HepG2 (cell line): ENCODE data around the gene ABCA2. TPM values are rescaled to one million over a fixed set of nuclear protein-coding genes. Genes with fewer than 3 reads are reported as not detected.
A peak's percentile ranks its signal among the peaks of the same experiment; 100 is the strongest.

Experiments
- AKAP8 ChIP-seq: sonication (generic); formaldehyde crosslinking; IDR thresholded peaks from 2 replicates; pipeline ENCODE4 v1.5.1; 2020; ENCODE audit warnings: mild to moderate bottlenecking, missing genetic modification reagents
- DDIT3 ChIP-seq: sonication (generic); formaldehyde crosslinking; IDR thresholded peaks from 2 replicates; pipeline ENCODE4 v1.4.0; 2020; ENCODE audit warnings: mild to moderate bottlenecking, missing genetic modification reagents
- EED ChIP-seq: sonication (generic); formaldehyde crosslinking; IDR thresholded peaks from 2 replicates; pipeline ENCODE4 v1.5.0; 2020; ENCODE audit warnings: mild to moderate bottlenecking, missing genetic modification reagents
- ELF3 ChIP-seq: IDR thresholded peaks from 2 replicates; pipeline ENCODE4 v1.6.1; 2016; ENCODE audit warnings: missing genetic modification reagents, missing compliant biosample characterization
- GLI4 ChIP-seq: sonication (generic); formaldehyde crosslinking; IDR thresholded peaks from 2 replicates; pipeline ENCODE4 v1.5.1; 2020; ENCODE audit warnings: missing genetic modification reagents, mild to moderate bottlenecking, moderate library complexity, borderline replicate concordance
- LCORL ChIP-seq, 2 experiments: fragments of 450-650 bp in 1 of 2; sonication (generic) in 1 of 2; formaldehyde crosslinking in 1 of 2; IDR thresholded peaks; 2 replicates each; pipeline versions ENCODE4 v1.5.0 to v1.6.1; 2017 to 2020; ENCODE audit warnings: antibody characterized with exemption in 1 of 2, missing genetic modification reagents in 1 of 2
- MAZ ChIP-seq, 2 experiments: sonication (generic) in 1 of 2; formaldehyde crosslinking in 1 of 2; IDR thresholded peaks; 2 replicates each; pipeline versions ENCODE4 v1.5.0 to v1.6.1; 2012 to 2020; ENCODE audit warnings: low read depth in 2 of 2, mild to moderate bottlenecking in 2 of 2, borderline replicate concordance in 1 of 2, improper control_type of control experiment in 1 of 2, low read length in 1 of 2, missing genetic modification reagents in 1 of 2, moderate library complexity in 1 of 2
- NBN ChIP-seq: fragments of 450-650 bp; conservative IDR thresholded peaks from 2 replicates; pipeline ENCODE4 v1.6.1; 2017
- POGZ ChIP-seq: sonication (generic); formaldehyde crosslinking; IDR thresholded peaks from 2 replicates; pipeline ENCODE4 v1.4.0; 2020; ENCODE audit warnings: mild to moderate bottlenecking, missing genetic modification reagents
- PPARG ChIP-seq: conservative IDR thresholded peaks from 2 replicates; pipeline ENCODE4 v1.6.1; 2016; ENCODE audit warnings: missing biosample characterization, missing genetic modification reagents
- TFAP4 ChIP-seq: sonication (generic); IDR thresholded peaks from 2 replicates; pipeline ENCODE4 v1.6.1; 2016; ENCODE audit warnings: low read depth, borderline replicate concordance
- ZBTB37 ChIP-seq: sonication (generic); formaldehyde crosslinking; IDR thresholded peaks from 2 replicates; pipeline ENCODE4 v1.4.0; 2020; ENCODE audit warnings: mild to moderate bottlenecking, missing genetic modification reagents
- ZFP37 ChIP-seq: sonication (generic); formaldehyde crosslinking; IDR thresholded peaks from 2 replicates; pipeline ENCODE4 v1.4.0; 2020; ENCODE audit warnings: missing genetic modification reagents, borderline replicate concordance
- ZNF138 ChIP-seq: sonication (generic); formaldehyde crosslinking; IDR thresholded peaks from 2 replicates; pipeline ENCODE4 v1.5.0; 2020; ENCODE audit warnings: mild to moderate bottlenecking, low read depth, missing genetic modification reagents
- ZNF296 ChIP-seq: sonication (generic); formaldehyde crosslinking; conservative IDR thresholded peaks from 2 replicates; pipeline ENCODE4 v1.5.0; 2020; ENCODE audit warnings: mild to moderate bottlenecking, missing genetic modification reagents
- ZNF326 ChIP-seq: sonication (generic); formaldehyde crosslinking; IDR thresholded peaks from 2 replicates; pipeline ENCODE4 v1.4.0; 2020; ENCODE audit warnings: missing genetic modification reagents, borderline replicate concordance
- ZNF331 ChIP-seq: sonication (generic); formaldehyde crosslinking; IDR thresholded peaks from 2 replicates; pipeline ENCODE4 v1.4.0; 2020; ENCODE audit warnings: missing genetic modification reagents
- ZNF563 ChIP-seq: sonication (generic); formaldehyde crosslinking; IDR thresholded peaks from 2 replicates; pipeline ENCODE4 v1.8.0; 2022; ENCODE audit warnings: mild to moderate bottlenecking, moderate library complexity, missing genetic modification reagents
- ZNF770 ChIP-seq: sonication (generic); formaldehyde crosslinking; IDR thresholded peaks from 2 replicates; pipeline ENCODE4 v1.5.0; 2020; ENCODE audit warnings: mild to moderate bottlenecking, missing genetic modification reagents
- ZNF781 ChIP-seq: sonication (generic); formaldehyde crosslinking; IDR thresholded peaks from 2 replicates; pipeline ENCODE4 v1.5.1; 2020; ENCODE audit warnings: borderline replicate concordance, mild to moderate bottlenecking, missing genetic modification reagents; ENCODE audit errors: not compliant biosample characterization
- ZNF83 ChIP-seq: sonication (generic); formaldehyde crosslinking; IDR thresholded peaks from 2 replicates; pipeline ENCODE4 v1.4.0; 2020; ENCODE audit warnings: missing genetic modification reagents, mild to moderate bottlenecking, borderline replicate concordance
- polyA plus RNA-seq, 8 experiments: library from polyadenylated mRNA; depleted of rRNA in 3 of 8; stranded (reverse) in 7 of 8; unstranded in 1 of 8; fragments of >200 nt; fragmentation: Illumina TruSeq in 4 of 8; extraction: Trizol in 4 of 8; gene quantifications; 2 replicates each; pipeline versions ENCODE4 v1.2.1 to v1.2.3, GENCODE V29; 2011 to 2016; ENCODE audit warnings: low read depth in 4 of 8, missing spikeins in 1 of 8, mixed read lengths in 1 of 8; ENCODE audit not compliant: insufficient read depth in 1 of 8
- total RNA-seq, 5 experiments: library from RNA; depleted of rRNA; stranded (reverse); fragments of >200 nt; fragmentation: Illumina TruSeq; extraction: Trizol; gene quantifications; 2 replicates each; pipeline ENCODE4 v1.2.3, GENCODE V29; 2016; ENCODE audit warnings: low read depth in 1 of 5

ABCA2 gene
- total and polyA plus RNA-seq, 2 of the 13 experiments (the other 11 are each of a cell fraction or from before 2014, with no cell fraction given), result 2.9 to 19.2 TPM

GRCh38 chr9:137046088-137046787 is 18.2 kb upstream of the ABCA2 start, which contains the start of gene NPDC1 (continued):
- no peak for TF ChIP-seq ZBTB37 (CRISPR knock-in tag)
- no peak for TF ChIP-seq POGZ (CRISPR knock-in tag)
- TF ChIP-seq EED (CRISPR knock-in tag), result no peak
- peak; percentile 93; the same call in 1 of the 2 replicates for TF ChIP-seq ZFP37 (CRISPR knock-in tag)
- TF ChIP-seq MAZ (IDR thresholded peaks at IDR 0.05; ENCODE audit: borderline replicate concordance, low read depth, low read length), result no peak; the same call in 1 of the 2 replicates
- peak; percentile 70 for TF ChIP-seq MAZ (CRISPR knock-in tag; IDR thresholded peaks at IDR 0.05; ENCODE audit: low read depth)
- no peak; the same call in 1 of the 2 replicates for TF ChIP-seq PPARG
- 0 out of 2 replicates have a peak, but pooled peaks have one; percentile 43 for TF ChIP-seq ZNF83
- peak; percentile 89 for TF ChIP-seq ZNF138 (CRISPR knock-in tag)
- 0 out of 2 replicates have a peak, but pooled peaks have one; percentile 29 for TF ChIP-seq ZNF296 (CRISPR knock-in tag)
- 0 out of 2 replicates have a peak, but pooled peaks have one; percentile 40 for TF ChIP-seq ZNF326 (CRISPR knock-in tag)
- peak; percentile 26 for TF ChIP-seq ZNF781
- TF ChIP-seq ZNF563 (CRISPR knock-in tag), result peak; percentile 64
- 0 out of 2 replicates have a peak, but pooled peaks have one; percentile 63 for TF ChIP-seq GLI4 (CRISPR knock-in tag)
- TF ChIP-seq ZNF770 (CRISPR knock-in tag), result 0 out of 2 replicates have a peak, but pooled peaks have one; percentile 34
- TF ChIP-seq DDIT3 (CRISPR knock-in tag), result no peak
- TF ChIP-seq NBN, result no peak
- TF ChIP-seq TFAP4, result peak; percentile 64; the same call in 1 of the 2 replicates
- TF ChIP-seq ZNF331 (CRISPR knock-in tag), result peak; percentile 87
- peak; percentile 73 for TF ChIP-seq ELF3 (CRISPR knock-in tag)
- no peak for TF ChIP-seq LCORL (IDR thresholded peaks at IDR 0.05)
- 0 out of 2 replicates have a peak, but pooled peaks have one; percentile 84 for TF ChIP-seq LCORL (CRISPR knock-in tag; IDR thresholded peaks at IDR 0.05)
- TF ChIP-seq AKAP8 (CRISPR knock-in tag), result peak; percentile 89
